A673 (cell line): ENCODE data around the gene KRR1.

ENCODE experiments used
- CTCF ChIP-seq: fragments of 300-800, 200-600 bp; sonication (generic); conservative IDR thresholded peaks from 2 replicates; pipeline ENCODE4 v1.5.1; 2017; ENCODE audit warnings: low read depth, mild to moderate bottlenecking, antibody characterized with exemption, low read length, moderate library complexity, mixed read lengths
- EZH2 ChIP-seq: fragments of 200-600 bp; sonication (generic); IDR thresholded peaks from 2 replicates; pipeline ENCODE4 v1.6.1; 2017; ENCODE audit warnings: borderline replicate concordance, low read depth, mild to moderate bottlenecking, mixed read lengths, antibody characterized with exemption, low read length; ENCODE audit not compliant: poor library complexity, severe bottlenecking

GRCh38 chr12:75560167-75560566, 48.8 kb upstream of the KRR1 start:
- peak; percentile 53 for TF ChIP-seq CTCF
- no peak for TF ChIP-seq EZH2
